ENCODE data around the gene HECTD2.

DNA sequence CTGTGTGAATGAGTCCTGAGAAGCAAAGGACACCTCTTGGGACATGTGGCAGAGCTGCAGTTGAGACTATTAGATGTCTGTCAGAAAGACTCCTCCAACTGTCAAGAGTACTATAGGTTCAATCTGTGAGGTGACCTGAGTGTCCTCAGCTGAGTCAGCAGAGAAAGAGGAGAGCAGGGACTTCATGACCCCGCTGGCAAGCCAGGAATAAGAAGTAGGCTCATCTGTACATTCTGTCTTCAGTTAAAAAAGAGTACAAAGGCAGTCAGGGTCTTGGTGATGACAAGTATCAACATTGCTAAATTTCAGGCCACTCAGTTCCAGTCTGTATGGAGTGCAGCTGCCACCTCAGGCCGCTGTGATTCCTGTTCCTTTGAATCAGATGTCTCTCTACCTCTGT is 25.1 kb downstream of the HECTD2 start:
- TF ChIP-seq, protein P1, sequence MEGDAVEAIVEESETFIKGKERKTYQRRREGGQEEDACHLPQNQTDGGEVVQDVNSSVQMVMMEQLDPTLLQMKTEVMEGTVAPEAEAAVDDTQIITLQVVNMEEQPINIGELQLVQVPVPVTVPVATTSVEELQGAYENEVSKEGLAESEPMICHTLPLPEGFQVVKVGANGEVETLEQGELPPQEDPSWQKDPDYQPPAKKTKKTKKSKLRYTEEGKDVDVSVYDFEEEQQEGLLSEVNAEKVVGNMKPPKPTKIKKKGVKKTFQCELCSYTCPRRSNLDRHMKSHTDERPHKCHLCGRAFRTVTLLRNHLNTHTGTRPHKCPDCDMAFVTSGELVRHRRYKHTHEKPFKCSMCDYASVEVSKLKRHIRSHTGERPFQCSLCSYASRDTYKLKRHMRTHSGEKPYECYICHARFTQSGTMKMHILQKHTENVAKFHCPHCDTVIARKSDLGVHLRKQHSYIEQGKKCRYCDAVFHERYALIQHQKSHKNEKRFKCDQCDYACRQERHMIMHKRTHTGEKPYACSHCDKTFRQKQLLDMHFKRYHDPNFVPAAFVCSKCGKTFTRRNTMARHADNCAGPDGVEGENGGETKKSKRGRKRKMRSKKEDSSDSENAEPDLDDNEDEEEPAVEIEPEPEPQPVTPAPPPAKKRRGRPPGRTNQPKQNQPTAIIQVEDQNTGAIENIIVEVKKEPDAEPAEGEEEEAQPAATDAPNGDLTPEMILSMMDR (IDR thresholded peaks at IDR 0.05; ENCODE audit: poor library complexity, severe bottlenecking) = no peak
- TF ChIP-seq EP300 (conservative IDR thresholded peaks at IDR 0.05; ENCODE audit: poor library complexity, severe bottlenecking) (no peak), TAF1 (IDR thresholded peaks at IDR 0.05; ENCODE audit: low read depth) (no peak), EZH2 (IDR thresholded peaks at IDR 0.05; ENCODE audit: borderline replicate concordance, insufficient read depth, low read length, poor library complexity, severe bottlenecking) (no peak), SMC3 (conservative IDR thresholded peaks at IDR 0.05; ENCODE audit: poor library complexity) (no peak), POLR2AphosphoS5 (IDR thresholded peaks at IDR 0.05) (no peak), RAD21 (conservative IDR thresholded peaks at IDR 0.05) (no peak)
- TF ChIP-seq, protein P2, sequence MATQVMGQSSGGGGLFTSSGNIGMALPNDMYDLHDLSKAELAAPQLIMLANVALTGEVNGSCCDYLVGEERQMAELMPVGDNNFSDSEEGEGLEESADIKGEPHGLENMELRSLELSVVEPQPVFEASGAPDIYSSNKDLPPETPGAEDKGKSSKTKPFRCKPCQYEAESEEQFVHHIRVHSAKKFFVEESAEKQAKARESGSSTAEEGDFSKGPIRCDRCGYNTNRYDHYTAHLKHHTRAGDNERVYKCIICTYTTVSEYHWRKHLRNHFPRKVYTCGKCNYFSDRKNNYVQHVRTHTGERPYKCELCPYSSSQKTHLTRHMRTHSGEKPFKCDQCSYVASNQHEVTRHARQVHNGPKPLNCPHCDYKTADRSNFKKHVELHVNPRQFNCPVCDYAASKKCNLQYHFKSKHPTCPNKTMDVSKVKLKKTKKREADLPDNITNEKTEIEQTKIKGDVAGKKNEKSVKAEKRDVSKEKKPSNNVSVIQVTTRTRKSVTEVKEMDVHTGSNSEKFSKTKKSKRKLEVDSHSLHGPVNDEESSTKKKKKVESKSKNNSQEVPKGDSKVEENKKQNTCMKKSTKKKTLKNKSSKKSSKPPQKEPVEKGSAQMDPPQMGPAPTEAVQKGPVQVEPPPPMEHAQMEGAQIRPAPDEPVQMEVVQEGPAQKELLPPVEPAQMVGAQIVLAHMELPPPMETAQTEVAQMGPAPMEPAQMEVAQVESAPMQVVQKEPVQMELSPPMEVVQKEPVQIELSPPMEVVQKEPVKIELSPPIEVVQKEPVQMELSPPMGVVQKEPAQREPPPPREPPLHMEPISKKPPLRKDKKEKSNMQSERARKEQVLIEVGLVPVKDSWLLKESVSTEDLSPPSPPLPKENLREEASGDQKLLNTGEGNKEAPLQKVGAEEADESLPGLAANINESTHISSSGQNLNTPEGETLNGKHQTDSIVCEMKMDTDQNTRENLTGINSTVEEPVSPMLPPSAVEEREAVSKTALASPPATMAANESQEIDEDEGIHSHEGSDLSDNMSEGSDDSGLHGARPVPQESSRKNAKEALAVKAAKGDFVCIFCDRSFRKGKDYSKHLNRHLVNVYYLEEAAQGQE (IDR thresholded peaks at IDR 0.05; ENCODE audit: borderline replicate concordance) = no peak
